HG02610 (cell line): ENCODE measurements around the gene GPSM1.

Source experiments
- ATAC-seq: cut with Tn5 transposase; IDR thresholded peaks from one replicate; pipeline ENCODE4 v1.9.1; 2021; ENCODE audit warnings: mild to moderate bottlenecking, moderate library complexity; ENCODE audit not compliant: unreplicated experiment

Gene GPSM1

GRCh38 chr9:136304456-136304855 is 22.9 kb upstream of the GPSM1 start:
- ATAC-seq: no peak

- ATAC-seq: no peak
Observed at GRCh38 chr9:136304981-136305380, 22.4 kb upstream of the GPSM1 start.

GRCh38 chr9:136305804-136306203 is 21.5 kb upstream of the GPSM1 start:
- no peak for ATAC-seq

GRCh38 chr9:136306211-136307208 is 20.8 kb upstream of the GPSM1 start:
- no peak for ATAC-seq

GRCh38 chr9:136307215-136307750 is 20.1 kb upstream of the GPSM1 start:
- ATAC-seq: no peak

- ATAC-seq: no peak
Observed at GRCh38 chr9:136308006-136308701, 19.2 kb upstream of the GPSM1 start.

- no peak for ATAC-seq
Observed at GRCh38 chr9:136308702-136309053, 18.7 kb upstream of the GPSM1 start.

GRCh38 chr9:136309101-136309801 is 18.1 kb upstream of the GPSM1 start:
- no peak for ATAC-seq

- no peak for ATAC-seq
Observed at GRCh38 chr9:136309806-136310220, 17.5 kb upstream of the GPSM1 start.

- ATAC-seq: no peak
Observed at GRCh38 chr9:136310273-136311030, 16.9 kb upstream of the GPSM1 start.

GRCh38 chr9:136311051-136312008 is 16.0 kb upstream of the GPSM1 start:
- no peak for ATAC-seq

GRCh38 chr9:136312009-136312375 is 15.3 kb upstream of the GPSM1 start:
- no peak for ATAC-seq

- no peak for ATAC-seq
Observed at GRCh38 chr9:136312436-136312835, 14.9 kb upstream of the GPSM1 start.

GRCh38 chr9:136313111-136314055 is 14.0 kb upstream of the GPSM1 start:
- no peak for ATAC-seq

GRCh38 chr9:136314056-136314416 is 13.3 kb upstream of the GPSM1 start:
- ATAC-seq: no peak

GRCh38 chr9:136314944-136315343 is 12.4 kb upstream of the GPSM1 start:
- ATAC-seq: no peak

- ATAC-seq: no peak
Observed at GRCh38 chr9:136316271-136316751, 11.0 kb upstream of the GPSM1 start.
